SKM-1 (cell line): ENCODE data around the gene NRF1.

Experiments used
- DNase-seq: peaks from one replicate; lab custom pipeline; 2025; ENCODE audit not compliant: unreplicated experiment; lab: John Stamatoyannopoulos, UW

Gene NRF1

GRCh38 chr7:129796186-129796775, 184.8 kb downstream of the NRF1 start:
- no peak for DNase-seq

- no peak for DNase-seq
These were observed 185.8 kb downstream of the NRF1 start for GRCh38 chr7:129797214-129797789.

GRCh38 chr7:129798616-129799349, 187.3 kb downstream of the NRF1 start:
- no peak for DNase-seq

GRCh38 chr7:129799350-129799955, 187.9 kb downstream of the NRF1 start:
- DNase-seq, result no peak

GRCh38 chr7:129800901-129801300, 189.4 kb downstream of the NRF1 start:
- no peak for DNase-seq

GRCh38 chr7:129801882-129802281, 190.4 kb downstream of the NRF1 start:
- DNase-seq, result no peak

- no peak for DNase-seq
These were observed 192.1 kb downstream of the NRF1 start for GRCh38 chr7:129803546-129804081.

- DNase-seq, result no peak
These were observed 192.8 kb downstream of the NRF1 start for GRCh38 chr7:129804111-129804889.

GRCh38 chr7:129804890-129805719, 193.6 kb downstream of the NRF1 start:
- no peak for DNase-seq
